GM12874 (cell line): ENCODE results near the gene IFI44.

Source experiments
- CTCF ChIP-seq: IDR thresholded peaks from 2 replicates; pipeline ENCODE4 v1.5.1; 2011; ENCODE audit warnings: low read depth, mild to moderate bottlenecking, control low read depth, low read length, moderate library complexity; ENCODE audit not compliant: insufficient read depth

The IFI44 gene

GRCh38 chr1:78617615-78618026 lies 32.0 kb upstream of the IFI44 start:
- TF ChIP-seq CTCF: peak; percentile 69

GRCh38 chr1:78619032-78619431 lies 30.6 kb upstream of the IFI44 start:
- no peak for TF ChIP-seq CTCF

- TF ChIP-seq CTCF: no peak
These were observed 30.2 kb upstream of the IFI44 start for GRCh38 chr1:78619446-78619802.

DNA sequence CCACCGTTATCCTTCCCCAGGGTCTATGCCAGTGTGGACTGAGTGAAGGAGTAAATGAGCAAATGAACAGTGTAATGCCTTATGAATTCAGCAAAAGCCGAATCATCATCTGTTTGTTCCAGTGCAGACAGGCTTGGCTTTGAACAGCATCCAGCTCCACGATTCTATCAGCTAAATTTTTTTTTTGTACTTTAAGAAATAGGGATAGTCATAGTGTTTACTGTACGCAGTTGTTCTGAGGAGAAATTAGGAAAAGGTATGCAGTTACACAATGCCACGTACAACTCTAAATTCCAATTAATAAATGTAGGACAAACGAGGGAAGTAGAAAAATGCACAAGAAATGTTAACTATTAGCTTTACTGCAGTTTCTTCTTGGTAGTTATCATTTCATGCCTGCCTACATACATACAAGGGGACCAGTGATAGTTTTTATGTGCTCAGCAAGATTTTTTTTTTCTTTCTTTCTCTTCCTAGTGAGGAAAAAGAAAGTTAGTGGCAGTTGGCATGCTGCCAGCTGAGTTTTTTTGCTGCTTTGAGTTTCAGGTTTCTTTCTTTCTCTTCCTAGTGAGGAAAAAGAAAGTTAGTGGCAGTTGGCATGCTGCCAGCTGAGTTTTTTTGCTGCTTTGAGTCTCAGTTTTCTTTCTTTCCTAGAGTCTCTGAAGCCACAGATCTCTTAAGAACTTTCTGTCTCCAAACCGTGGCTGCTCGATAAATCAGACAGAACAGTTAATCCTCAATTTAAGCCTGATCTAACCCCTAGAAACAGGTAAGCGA lies 29.6 kb upstream of the IFI44 start, which contains the start of gene IFI44L:
Gene IFI44L, plus strand, starts transcription at position 646 of the 777 bp plus-strand sequence. CDS start 7,468 bp downstream, outside the sequence.
- TF ChIP-seq CTCF: no peak

DNA sequence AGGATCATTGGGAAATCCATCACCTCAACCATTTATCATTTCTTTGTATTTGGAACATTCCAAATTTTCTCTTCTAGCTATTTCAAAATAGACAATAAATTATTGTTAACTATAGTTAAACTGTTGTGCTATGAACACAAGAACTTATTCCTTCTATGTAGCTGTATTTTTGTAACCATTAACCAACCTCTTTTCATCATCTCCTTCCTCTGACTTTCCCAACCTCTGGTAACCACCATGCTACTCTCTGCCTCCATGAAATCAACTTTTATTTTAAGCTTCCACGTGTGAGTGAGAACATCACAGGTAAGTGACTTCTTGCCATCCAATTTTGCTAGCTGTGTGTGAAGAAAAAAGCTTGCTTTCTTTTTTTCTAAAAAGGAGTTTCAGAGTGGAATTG lies 29.0 kb upstream of the IFI44 start:
- TF ChIP-seq CTCF: no peak

DNA sequence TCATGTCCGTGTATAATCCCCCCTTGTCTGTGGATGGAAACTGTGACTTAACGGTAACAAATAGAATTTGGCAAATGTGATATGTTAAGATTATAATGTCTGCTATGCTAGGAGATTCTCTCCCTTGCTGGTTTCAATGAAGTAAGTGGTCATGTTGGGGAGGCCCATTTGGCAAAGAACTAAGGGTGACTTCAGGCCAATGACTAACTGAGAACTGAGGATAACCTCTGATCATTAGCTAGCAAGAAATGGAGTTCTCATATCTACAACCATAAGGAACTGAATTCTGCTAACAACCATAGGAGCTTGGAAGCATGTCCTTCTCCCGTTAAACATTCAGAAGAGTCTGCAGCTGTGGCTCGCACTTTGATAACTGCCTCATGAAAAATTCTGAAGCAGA lies 27.1 kb upstream of the IFI44 start:
- no peak for TF ChIP-seq CTCF

DNA sequence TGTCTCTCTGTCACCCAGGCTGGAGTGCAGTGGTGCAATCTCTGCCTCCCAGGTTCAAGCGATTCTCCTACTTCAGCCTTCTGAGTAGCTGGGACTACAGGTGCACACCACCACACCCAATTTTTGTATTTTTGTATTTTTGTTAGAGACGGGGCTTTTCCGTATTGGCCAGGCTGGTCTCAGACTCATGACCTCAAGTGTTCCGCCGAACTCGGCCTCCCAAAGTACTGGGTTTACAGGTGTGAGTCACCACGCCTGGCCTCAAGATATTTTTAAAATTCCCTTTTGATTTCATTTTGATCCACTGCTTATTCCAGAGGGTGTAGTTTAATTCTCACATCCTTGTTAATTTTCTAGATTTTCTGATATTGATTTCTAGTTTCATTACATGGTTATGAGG lies 25.6 kb upstream of the IFI44 start:
- TF ChIP-seq CTCF: no peak
